ENCODE data around the gene ZNF778.

DNA sequence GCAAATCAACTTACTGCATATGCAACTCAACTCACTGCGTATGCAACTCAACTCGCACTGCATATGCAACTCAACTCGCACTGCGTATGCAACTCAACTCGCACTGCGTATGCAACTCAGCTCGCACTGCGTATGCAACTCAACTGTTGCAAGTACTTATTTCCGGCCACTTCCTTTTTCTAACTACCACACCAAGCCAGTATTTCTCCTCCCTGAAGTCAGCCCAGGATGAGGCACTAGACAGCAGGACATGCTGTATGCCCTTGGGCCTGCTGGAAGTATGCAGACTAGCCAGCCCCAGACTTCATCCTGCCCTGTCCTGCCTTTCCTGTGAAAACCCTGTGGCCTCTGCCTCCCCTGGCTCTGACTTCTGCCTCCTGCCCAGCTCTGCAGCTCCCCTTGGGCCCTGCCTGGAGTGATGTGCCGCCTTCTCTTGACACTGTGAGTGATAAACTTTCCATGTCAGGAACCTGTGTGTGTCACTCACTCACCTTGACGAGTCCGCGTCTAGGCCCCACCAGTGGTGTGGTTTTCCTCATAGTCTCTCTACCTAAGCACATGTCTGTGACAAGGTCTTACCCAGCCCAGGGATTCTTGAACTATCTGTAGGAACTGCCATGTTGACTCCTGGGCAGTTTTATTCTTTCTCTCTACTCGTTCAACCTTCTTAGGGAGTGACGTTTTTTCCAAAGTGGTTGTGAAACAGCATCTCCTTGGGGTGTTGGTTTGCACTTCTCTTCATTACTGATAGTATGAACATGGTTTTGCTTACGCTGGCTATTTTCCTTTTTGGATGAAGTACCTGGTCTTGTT, 16.4 kb downstream of the ZNF778 start:
- TF ChIP-seq POLR2AphosphoS5 (IDR thresholded peaks at IDR 0.05; ENCODE audit: low read depth), result no peak; the same call in 1 of the 2 replicates
- TF ChIP-seq, protein P1, sequence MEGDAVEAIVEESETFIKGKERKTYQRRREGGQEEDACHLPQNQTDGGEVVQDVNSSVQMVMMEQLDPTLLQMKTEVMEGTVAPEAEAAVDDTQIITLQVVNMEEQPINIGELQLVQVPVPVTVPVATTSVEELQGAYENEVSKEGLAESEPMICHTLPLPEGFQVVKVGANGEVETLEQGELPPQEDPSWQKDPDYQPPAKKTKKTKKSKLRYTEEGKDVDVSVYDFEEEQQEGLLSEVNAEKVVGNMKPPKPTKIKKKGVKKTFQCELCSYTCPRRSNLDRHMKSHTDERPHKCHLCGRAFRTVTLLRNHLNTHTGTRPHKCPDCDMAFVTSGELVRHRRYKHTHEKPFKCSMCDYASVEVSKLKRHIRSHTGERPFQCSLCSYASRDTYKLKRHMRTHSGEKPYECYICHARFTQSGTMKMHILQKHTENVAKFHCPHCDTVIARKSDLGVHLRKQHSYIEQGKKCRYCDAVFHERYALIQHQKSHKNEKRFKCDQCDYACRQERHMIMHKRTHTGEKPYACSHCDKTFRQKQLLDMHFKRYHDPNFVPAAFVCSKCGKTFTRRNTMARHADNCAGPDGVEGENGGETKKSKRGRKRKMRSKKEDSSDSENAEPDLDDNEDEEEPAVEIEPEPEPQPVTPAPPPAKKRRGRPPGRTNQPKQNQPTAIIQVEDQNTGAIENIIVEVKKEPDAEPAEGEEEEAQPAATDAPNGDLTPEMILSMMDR (IDR thresholded peaks at IDR 0.05; ENCODE audit: insufficient read depth, low read length), result no peak

Data from HL-60 (cell line).